Stimulated activated naive CD8-positive, alpha-beta T cell treated with anti-CD3 and anti-CD28 coated beads, Interleukin-15, amount 100 ng/mL, for 72 hours (primary cell): Measurements from ENCODE around the gene IL21R.
"Not testable (repeated sequence)": the region's sequence is repeated elsewhere in the genome, so short reads cannot be mapped to it uniquely, and the experiment has no call there.

Experiments
- ATAC-seq: fragments of 150-1000 bp; cut with Tn5 transposase; 2 replicates; pipeline ENCODE4 v1.10.0; 2021; ENCODE audit warnings: mild to moderate bottlenecking, moderate library complexity
- DNase-seq, 2 donors: peaks; one replicate each; pipeline ENCODE4 v3.0.0; 2021 to 2022
- H3K27ac Mint-ChIP-seq, 2 donors: one replicate each; pipeline ENCODE4 v1.8.0; 2022; ENCODE audit warnings: mild to moderate bottlenecking in 2 of 2, mixed read lengths in 2 of 2, moderate library complexity in 2 of 2
- H3K27me3 Mint-ChIP-seq: one replicate; pipeline ENCODE4 v1.8.0; 2022; ENCODE audit warnings: mixed read lengths
- H3K4me1 Mint-ChIP-seq: one replicate; pipeline ENCODE4 v1.8.0; 2022; ENCODE audit warnings: mild to moderate bottlenecking, mixed read lengths
- H3K4me3 Mint-ChIP-seq, 2 donors: one replicate each; pipeline ENCODE4 v1.8.0; 2022; ENCODE audit warnings: mild to moderate bottlenecking in 2 of 2, mixed read lengths in 2 of 2, moderate library complexity in 1 of 2
- H3K9me3 Mint-ChIP-seq, 2 donors: one replicate each; pipeline ENCODE4 v1.8.0; 2022; ENCODE audit warnings: mixed read lengths in 2 of 2

The IL21R gene

DNA sequence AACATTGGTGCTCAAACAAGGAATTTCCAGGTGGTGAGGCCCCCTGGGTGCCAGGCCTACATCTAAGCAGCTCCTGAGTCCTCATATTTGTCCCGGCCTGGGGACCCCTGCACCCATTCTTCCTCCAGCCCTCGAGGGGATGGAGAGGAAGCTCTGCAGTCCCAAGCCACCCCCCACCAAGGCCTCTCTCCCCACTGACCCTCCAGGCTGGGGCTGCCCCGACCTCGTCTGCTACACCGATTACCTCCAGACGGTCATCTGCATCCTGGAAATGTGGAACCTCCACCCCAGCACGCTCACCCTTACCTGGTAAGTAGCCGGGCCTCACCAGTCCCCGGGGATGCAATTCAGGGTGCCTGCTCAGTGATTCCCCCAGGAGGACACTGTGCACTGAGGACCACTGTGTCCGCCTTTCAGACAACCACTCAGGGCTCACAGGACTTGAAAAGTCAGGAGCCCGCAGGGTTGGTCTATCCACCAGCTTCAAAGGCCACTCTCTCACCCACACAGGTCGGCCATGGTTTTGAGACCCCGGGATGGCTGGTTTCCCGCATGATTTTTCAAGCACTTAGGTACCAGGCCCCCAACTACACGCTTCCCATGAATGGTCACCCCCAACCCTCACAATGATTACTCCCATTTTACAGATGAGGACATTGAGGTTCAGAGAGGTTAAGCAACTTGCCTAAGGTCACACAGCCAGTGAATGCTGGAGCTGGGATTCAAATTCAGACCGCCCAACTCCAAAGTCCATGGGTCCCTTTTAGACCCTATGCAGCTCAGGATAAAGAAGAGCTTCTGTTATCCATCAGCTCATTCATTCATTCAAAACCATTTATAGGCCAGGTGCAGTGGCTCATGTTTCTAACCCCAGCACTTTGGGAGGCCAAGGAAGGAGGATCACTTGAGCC, 32.4 kb downstream of the IL21R start:
- Mint-ChIP-seq H3K4me3 (peak overlapping the region in 1 of 2 donors; percentile 42), H3K27me3 (no peaks in the 10 kb centered on the region), H3K9me3 (peaks cover 0 to 3% of the 10 kb centered on the region in 2 donors), H3K4me1 (peaks cover 48% of the 10 kb centered on the region), H3K27ac (peak overlapping the region in 1 of 2 donors; percentile 42)
- DNase-seq (peak; percentile 1 to 5), ATAC-seq (no peak)

DNA sequence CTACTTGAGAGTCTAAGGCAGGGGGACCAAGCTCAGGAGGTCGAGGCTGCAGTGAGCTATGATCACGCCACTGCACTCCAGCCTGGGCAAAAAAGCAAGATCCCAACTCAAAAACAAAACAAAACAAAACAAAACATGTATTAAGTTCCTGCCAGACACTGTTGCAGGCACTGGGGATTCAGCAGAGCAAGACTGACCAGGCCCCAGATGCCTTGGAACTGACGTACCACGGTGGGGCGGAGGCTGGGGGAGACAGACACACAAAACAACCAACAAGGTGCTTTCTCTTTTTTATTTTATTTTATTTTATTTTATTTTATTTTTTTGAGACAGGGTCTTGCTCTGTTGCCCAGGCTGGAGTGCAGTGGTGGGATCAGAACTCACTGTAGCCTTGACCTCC, 33.2 kb downstream of the IL21R start:
- H3K27me3 Mint-ChIP-seq, H3K4me3 Mint-ChIP-seq, H3K9me3 Mint-ChIP-seq, H3K27ac Mint-ChIP-seq, ATAC-seq: not testable (repeated sequence)
- H3K4me1 Mint-ChIP-seq, result peaks cover 42% of the 10 kb centered on the region
- peak in 1 of 2 donors; percentile 2 for DNase-seq

DNA sequence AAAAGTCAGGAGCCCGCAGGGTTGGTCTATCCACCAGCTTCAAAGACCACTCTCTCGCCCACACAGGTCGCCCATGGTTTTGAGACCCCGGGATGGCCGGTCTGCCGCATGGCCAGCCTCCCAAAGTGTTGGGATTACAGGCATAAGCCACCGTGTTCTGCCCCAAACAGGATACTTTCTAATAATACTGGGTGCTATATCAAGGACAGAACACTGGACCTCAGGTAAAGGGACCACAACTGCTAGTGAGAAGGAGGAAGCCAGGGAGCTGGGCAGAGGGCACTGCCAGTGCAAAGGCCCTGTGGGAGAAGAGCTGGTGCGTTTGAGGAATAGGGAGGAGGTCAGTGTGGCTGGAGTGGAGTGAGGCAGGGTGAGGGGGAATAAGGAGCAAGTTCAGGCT, 34.1 kb downstream of the IL21R start:
- Mint-ChIP-seq H3K27ac (peak overlapping the region in 1 of 2 donors; percentile 98), H3K27me3 (no peaks in the 10 kb centered on the region)
- DNase-seq, result peak in 1 of 2 donors; percentile 6

DNA sequence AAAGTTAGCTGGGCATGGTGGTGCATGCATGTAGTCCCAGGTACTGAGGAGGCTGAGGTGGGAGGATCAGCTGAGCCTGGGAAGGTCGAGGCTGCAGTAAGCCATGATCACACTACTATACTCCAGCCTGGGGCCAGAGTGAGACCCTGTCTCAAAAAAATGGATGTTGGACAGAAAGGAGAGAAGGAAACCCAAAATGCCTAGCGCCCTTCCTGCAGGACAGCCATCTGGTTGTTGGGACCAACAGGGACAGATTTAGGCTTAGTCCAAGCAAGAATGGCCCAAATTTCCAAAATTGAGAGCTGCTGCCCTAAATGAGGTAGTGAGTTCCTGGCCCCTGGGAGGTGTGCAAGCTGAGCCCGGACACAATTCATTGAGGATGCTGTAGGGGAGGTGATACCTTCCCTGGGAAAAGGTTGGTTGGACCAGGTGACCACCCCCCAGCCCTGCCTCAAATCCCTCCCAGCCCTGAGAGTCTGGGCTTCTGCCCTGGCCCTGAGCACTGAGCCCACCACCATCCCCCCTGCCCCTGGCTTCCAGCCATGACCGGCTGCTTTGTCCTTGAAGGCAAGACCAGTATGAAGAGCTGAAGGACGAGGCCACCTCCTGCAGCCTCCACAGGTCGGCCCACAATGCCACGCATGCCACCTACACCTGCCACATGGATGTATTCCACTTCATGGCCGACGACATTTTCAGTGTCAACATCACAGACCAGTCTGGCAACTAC, 35.1 kb downstream of the IL21R start:
- ATAC-seq (no peak), DNase-seq (peak in 1 of 2 donors; percentile 8)
- Mint-ChIP-seq H3K27ac (peak overlapping the region in 1 of 2 donors; percentile 98), H3K4me1 (peaks cover 26% of the 10 kb centered on the region), H3K4me3 (no peak overlapping the region), H3K27me3 (no peaks in the 10 kb centered on the region), H3K9me3 (peaks cover 0 to 3% of the 10 kb centered on the region in 2 donors)

More for the DNA sequence above, 34.1 kb downstream of the IL21R start:
- ATAC-seq, result no peak
- H3K9me3 Mint-ChIP-seq, result peaks cover 0 to 3% of the 10 kb centered on the region in 2 donors
- H3K4me1 Mint-ChIP-seq, result peaks cover 33% of the 10 kb centered on the region
- H3K4me3 Mint-ChIP-seq, result no peak overlapping the region

DNA sequence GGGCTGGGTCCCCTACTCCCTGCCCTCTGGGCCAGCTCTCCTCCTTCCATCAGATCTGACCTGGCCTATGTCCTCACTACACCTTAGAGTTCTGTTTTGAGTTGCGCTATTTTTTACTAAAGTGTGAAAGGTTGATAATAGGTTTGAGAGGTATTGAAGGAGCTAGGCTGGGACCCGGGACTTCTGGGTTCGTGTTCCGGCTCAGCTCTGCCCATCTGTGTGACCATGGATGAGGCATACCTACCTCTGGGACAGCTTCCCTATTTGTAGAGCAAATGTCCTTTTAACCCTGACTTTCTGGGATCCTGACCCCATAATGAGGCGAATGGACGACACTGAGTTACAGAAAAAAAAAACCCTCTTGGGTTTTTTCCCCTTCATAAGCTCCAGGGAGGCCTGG, 36.0 kb downstream of the IL21R start:
- no peak for DNase-seq
- ATAC-seq, result no peak
- H3K4me3 Mint-ChIP-seq, result no peak overlapping the region
- H3K27ac Mint-ChIP-seq, result peak overlapping the region; percentile 77 to 90
- no peaks in the 10 kb centered on the region for H3K27me3 Mint-ChIP-seq
- H3K4me1 Mint-ChIP-seq, result peaks cover 23% of the 10 kb centered on the region
- H3K9me3 Mint-ChIP-seq, result peaks cover 0 to 3% of the 10 kb centered on the region in 2 donors

DNA sequence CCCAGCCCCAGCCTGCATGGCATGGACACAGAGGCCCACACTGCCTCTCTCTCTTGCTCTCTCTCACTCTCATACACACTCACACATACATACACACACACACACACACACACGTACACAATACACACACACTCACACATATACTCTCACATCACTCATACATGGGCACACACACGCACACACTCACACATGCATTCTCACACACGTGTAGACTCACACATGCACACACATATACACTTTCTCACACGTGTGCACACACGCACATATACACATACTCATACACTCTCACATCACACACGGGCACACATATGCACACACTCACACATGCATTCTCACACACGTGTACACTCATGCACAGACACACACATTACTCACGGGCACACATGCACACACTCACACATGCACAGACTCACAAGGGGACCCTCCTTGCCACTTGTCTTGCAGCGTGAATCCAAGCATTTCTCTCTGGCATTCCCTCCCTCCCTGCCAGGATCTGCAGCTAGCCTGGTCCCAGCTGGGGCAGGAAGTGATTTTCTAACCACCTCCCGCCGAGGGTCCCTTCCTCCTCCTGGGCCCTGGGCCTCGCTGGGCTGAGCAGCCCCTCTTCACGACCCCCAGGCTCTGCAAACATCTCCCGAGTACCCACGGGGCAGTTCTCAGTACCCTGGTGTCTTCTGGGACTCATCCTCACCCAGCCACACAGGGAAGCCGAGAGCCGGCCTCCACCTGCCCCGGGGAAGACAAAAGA, 37.5 kb downstream of the IL21R start:
- Mint-ChIP-seq H3K4me3 (no peak overlapping the region), H3K4me1 (peaks cover 31% of the 10 kb centered on the region), H3K27me3 (no peaks in the 10 kb centered on the region), H3K9me3 (peaks cover 3 to 5% of the 10 kb centered on the region in 2 donors), H3K27ac (no peak overlapping the region)
- no peak for ATAC-seq
- DNase-seq, result no peak

DNA sequence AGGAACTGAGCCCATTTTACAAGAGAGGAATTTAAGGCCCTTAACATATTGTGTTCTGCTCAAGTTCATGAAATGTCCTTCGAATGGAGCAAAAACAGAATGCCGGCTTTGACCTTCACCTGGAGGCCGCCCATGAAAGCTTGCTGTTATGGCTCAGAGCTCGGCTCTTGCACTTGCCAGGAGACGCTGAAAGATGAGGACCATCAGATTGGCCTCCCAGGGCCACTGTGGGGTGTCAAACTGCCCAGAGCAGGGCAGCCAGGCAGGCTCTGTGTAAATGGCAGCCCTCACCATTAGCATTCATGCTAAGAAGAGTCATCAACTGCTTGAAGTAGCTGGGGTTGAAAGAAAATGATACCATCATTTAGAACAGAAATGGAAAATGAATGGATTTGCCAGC, 39.3 kb downstream of the IL21R start:
- no peak overlapping the region for H3K4me3 Mint-ChIP-seq
- ATAC-seq, result no peak
- H3K4me1 Mint-ChIP-seq, result peaks cover 43% of the 10 kb centered on the region
- H3K27ac Mint-ChIP-seq, result peak overlapping the region; percentile 31 to 74
- H3K27me3 Mint-ChIP-seq, result no peaks in the 10 kb centered on the region
- peaks cover 3 to 5% of the 10 kb centered on the region in 2 donors for H3K9me3 Mint-ChIP-seq
- no peak for DNase-seq

DNA sequence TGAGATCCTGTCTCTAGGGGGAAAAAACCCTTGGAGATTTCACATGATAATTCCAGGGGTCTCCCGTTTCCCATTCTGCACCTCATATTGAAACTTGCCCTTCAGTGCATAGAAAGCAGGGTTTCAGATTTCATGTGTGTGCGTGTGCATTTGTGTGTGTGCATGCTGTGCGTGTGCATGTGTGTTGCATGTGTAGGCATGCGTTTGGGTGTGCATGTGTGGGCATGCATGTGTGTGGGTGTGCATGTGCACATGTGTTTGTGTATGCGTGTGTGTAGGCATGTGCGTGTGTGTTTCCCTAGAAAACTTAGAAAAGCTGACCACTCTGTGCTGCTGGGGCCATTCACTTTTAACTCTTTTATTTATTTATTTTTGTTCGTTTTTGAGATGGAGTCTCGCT, 40.0 kb downstream of the IL21R start:
- H3K4me1 Mint-ChIP-seq, result peaks cover 48% of the 10 kb centered on the region
- ATAC-seq (no peak), DNase-seq (no peak)
- H3K9me3 Mint-ChIP-seq, result peaks cover 3 to 5% of the 10 kb centered on the region in 2 donors
- no peak overlapping the region for H3K4me3 Mint-ChIP-seq
- no peaks in the 10 kb centered on the region for H3K27me3 Mint-ChIP-seq
- H3K27ac Mint-ChIP-seq, result no peak overlapping the region

DNA sequence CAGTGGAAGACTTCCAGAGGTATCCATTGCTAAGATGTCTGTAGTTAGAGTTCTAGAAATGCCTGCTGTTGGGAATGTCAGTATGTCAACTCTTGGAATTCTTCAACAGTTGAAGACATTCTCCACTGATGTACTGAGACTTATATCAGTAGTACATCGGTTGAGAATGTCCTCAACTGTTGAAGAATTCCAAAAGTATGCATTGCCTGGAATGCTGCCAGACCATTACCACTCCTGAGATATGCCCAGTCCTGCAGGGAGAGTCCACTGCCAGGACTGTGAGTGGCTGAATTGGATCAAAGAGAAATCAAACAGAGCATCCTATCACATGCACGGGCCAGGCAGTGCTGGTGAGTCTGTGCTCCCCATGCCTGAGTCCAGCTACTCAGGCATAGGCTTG, 42.0 kb downstream of the IL21R start:
- H3K9me3 Mint-ChIP-seq, result peaks cover 3 to 5% of the 10 kb centered on the region in 2 donors
- H3K27me3 Mint-ChIP-seq, result no peaks in the 10 kb centered on the region
- peaks cover 68% of the 10 kb centered on the region for H3K4me1 Mint-ChIP-seq
- ATAC-seq (no peak), DNase-seq (no peak)
- H3K27ac Mint-ChIP-seq, result no peak overlapping the region
- H3K4me3 Mint-ChIP-seq, result no peak overlapping the region

DNA sequence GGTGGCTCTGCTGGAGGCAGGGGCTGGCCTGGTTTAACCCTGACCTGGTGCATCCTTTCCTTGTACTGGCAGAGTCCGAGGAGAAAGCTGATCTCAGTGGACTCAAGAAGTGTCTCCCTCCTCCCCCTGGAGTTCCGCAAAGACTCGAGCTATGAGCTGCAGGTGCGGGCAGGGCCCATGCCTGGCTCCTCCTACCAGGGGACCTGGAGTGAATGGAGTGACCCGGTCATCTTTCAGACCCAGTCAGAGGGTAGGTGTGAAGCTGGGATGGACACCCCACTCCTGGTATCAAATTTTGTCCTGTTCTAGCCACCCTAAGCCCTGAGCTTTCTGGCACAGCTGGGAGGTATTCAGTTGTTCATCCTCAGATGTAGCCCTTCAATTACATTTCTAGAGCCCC, 42.5 kb downstream of the IL21R start:
- ATAC-seq (no peak), DNase-seq (no peak)
- Mint-ChIP-seq H3K4me3 (no peak overlapping the region), H3K9me3 (peaks cover under 1 to 5% of the 10 kb centered on the region in 2 donors), H3K4me1 (peaks cover 68% of the 10 kb centered on the region), H3K27ac (no peak overlapping the region), H3K27me3 (no peaks in the 10 kb centered on the region)

DNA sequence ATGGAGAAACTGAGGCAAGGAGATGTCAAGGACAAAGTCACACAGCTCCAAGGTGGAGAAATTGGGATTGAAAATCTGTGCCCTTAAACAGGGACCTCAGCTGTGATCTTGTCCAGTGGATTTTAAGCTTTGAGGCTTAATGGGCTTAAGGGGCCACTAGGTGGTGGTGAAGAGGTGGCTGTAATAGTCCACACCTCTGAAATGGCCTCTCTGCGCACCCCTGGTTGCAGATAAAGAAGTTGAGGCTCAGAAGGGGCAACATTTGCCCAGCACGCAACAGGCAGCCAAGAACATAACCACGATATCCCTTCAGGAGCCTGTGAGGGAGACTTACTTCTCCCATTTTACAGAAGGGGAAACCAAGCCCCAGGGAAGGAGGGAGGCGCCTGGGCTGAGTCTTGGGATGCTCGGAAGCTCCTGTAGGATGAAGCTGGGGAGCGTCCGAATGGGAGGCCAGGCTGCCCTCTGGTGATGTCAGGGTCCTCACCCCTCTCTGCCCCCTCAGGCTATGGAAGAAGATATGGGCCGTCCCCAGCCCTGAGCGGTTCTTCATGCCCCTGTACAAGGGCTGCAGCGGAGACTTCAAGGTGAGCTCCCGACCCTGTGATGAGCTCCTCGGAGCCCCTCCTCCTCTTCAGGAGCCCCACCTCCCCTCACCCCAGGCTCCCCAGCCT, 43.7 kb downstream of the IL21R start:
- no peaks in the 10 kb centered on the region for H3K27me3 Mint-ChIP-seq
- peak overlapping the region; percentile 12 to 90 for H3K27ac Mint-ChIP-seq
- ATAC-seq (no peak), DNase-seq (peak in 1 of 2 donors; percentile 15)
- peak overlapping the region; percentile 21 to 54 for H3K4me3 Mint-ChIP-seq
- peaks cover 0 to 5% of the 10 kb centered on the region in 2 donors for H3K9me3 Mint-ChIP-seq
- H3K4me1 Mint-ChIP-seq, result peaks cover 79% of the 10 kb centered on the region

DNA sequence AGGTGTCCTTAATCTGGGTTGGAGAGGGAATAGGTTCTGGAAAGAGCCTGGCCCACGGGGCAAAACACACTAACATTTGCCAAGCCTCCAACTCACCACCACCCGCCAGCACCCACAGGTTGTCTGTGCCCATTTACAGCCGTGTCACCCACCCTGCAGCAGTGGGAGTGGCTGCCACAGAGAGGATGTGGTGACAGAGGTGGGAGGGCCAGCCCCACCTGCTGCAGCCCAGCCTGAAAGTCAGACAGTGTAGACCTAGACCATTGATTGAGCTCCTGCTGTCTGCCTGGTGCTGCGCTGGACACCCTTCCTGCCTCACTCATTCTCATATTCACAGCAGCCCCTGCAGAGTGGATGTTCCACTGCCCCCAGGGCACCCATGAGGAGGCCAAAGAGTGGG, 44.7 kb downstream of the IL21R start:
- H3K27ac Mint-ChIP-seq, result peak overlapping the region in 1 of 2 donors; percentile 20
- peaks cover 0 to 5% of the 10 kb centered on the region in 2 donors for H3K9me3 Mint-ChIP-seq
- peaks cover 89% of the 10 kb centered on the region for H3K4me1 Mint-ChIP-seq
- H3K27me3 Mint-ChIP-seq, result no peaks in the 10 kb centered on the region
- DNase-seq (peak; percentile 71 to 84), ATAC-seq (peak; percentile 73)
- H3K4me3 Mint-ChIP-seq, result peak overlapping the region; percentile 17 to 54

DNA sequence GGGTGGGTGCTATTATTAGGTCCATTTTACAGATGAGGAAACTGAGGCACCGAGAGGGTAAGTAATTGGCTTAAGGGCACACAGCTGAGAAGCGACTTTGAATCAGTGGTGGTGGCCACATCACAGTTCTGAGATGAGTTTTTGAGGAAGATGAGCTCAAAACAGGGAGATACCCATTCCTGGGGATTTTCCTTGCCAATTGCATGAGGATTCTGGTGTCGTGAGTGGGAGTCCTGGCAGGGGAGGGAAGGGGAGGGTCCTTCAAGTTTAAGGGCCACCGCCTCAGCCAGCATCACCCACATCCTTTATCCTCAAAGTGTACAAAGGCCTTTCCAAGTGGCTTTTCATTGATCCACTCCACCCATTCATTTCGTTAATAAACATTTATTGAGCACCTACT, 45.3 kb downstream of the IL21R start:
- DNase-seq, result no peak
- Mint-ChIP-seq H3K27ac (no peak overlapping the region), H3K9me3 (peaks cover 0 to 5% of the 10 kb centered on the region in 2 donors), H3K4me1 (peaks cover 95% of the 10 kb centered on the region), H3K4me3 (peak overlapping the region in 1 of 2 donors; percentile 17), H3K27me3 (no peaks in the 10 kb centered on the region)
- ATAC-seq, result no peak

DNA sequence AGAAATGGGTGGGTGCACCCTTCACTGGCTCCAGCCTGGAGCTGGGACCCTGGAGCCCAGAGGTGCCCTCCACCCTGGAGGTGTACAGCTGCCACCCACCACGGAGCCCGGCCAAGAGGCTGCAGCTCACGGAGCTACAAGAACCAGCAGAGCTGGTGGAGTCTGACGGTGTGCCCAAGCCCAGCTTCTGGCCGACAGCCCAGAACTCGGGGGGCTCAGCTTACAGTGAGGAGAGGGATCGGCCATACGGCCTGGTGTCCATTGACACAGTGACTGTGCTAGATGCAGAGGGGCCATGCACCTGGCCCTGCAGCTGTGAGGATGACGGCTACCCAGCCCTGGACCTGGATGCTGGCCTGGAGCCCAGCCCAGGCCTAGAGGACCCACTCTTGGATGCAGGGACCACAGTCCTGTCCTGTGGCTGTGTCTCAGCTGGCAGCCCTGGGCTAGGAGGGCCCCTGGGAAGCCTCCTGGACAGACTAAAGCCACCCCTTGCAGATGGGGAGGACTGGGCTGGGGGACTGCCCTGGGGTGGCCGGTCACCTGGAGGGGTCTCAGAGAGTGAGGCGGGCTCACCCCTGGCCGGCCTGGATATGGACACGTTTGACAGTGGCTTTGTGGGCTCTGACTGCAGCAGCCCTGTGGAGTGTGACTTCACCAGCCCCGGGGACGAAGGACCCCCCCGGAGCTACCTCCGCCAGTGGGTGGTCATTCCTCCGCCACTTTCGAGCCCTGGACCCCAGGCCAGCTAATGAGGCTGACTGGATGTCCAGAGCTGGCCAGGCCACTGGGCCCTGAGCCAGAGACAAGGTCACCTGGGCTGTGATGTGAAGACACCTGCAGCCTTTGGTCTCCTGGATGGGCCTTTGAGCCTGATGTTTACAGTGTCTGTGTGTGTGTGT, 46.8 kb downstream of the IL21R start:
- ATAC-seq, result peak; percentile 6
- H3K27ac Mint-ChIP-seq, result peak overlapping the region; percentile 75 to 85

More for the DNA sequence above, 46.8 kb downstream of the IL21R start:
- no peaks in the 10 kb centered on the region for H3K27me3 Mint-ChIP-seq
- DNase-seq, result peak in 1 of 2 donors; percentile 38
- peaks cover 96% of the 10 kb centered on the region for H3K4me1 Mint-ChIP-seq
- peak overlapping the region; percentile 64 to 66 for H3K4me3 Mint-ChIP-seq
- H3K9me3 Mint-ChIP-seq, result peaks cover 0 to 15% of the 10 kb centered on the region in 2 donors
